Gastrocnemius medialis (tissue), 4 donors: ENCODE results near the gene PAPSS2. TPM values are rescaled to one million over a fixed set of nuclear protein-coding genes. Genes with fewer than 3 reads are reported as not detected.

ENCODE experiments used
- ATAC-seq, 2 donors: fragments of 150-250 bp; one replicate each; pipeline ENCODE4 v1.9.1; 2016
- DNase-seq, 2 donors: peaks; one replicate each; pipeline ENCODE4 v3.0.0-alpha.2; 2019
- H3K27ac ChIP-seq, 4 donors: fragments of 200-600 bp; sonication (generic); 1 replicate in 1 of 4; 2 replicates in 3 of 4; pipeline ENCODE4 v1.5.1; 2016 to 2018; ENCODE audit warnings: mild to moderate bottlenecking in 2 of 4, moderate library complexity in 1 of 4
- H3K27me3 ChIP-seq, 3 donors: fragments of 200-600 bp; sonication (generic) in 2 of 3; 1 replicate in 1 of 3; 2 replicates in 2 of 3; pipeline versions ENCODE4 v1.5.1 to v1.6.0; 2016 to 2019; ENCODE audit warnings: mild to moderate bottlenecking in 1 of 3, moderate library complexity in 1 of 3
- H3K36me3 ChIP-seq, 2 donors: fragments of 200-600 bp; sonication (generic) in 1 of 2; one replicate each; pipeline ENCODE4 v1.5.1; 2017 to 2018
- H3K4me1 ChIP-seq, 2 donors: fragments of 200-600 bp; sonication (generic) in 1 of 2; one replicate each; pipeline ENCODE4 v1.5.1; 2016 to 2017; ENCODE audit warnings: mild to moderate bottlenecking in 2 of 2
- H3K4me3 ChIP-seq, 4 donors: fragments of 200-600 bp; sonication (generic) in 3 of 4; 1 replicate in 1 of 4; 2 replicates in 3 of 4; pipeline ENCODE4 v1.5.1; 2016 to 2019; ENCODE audit warnings: mild to moderate bottlenecking in 2 of 4
- H3K9me3 ChIP-seq, 3 donors: fragments of 200-600 bp; sonication (generic) in 2 of 3; 1 replicate in 1 of 3; 2 replicates in 2 of 3; pipeline ENCODE4 v1.5.1; 2016 to 2019
- CTCF ChIP-seq, 5 experiments: fragments of 450-650 bp in 3 of 5; fragments of 200-600 bp in 2 of 5; sonication (generic) in 2 of 5; IDR thresholded peaks in 4 of 5; conservative IDR thresholded peaks in 1 of 5; 1 replicate in 4 of 5; 2 replicates in 1 of 5; pipeline ENCODE4 v1.5.1; 2016 to 2019; ENCODE audit warnings: antibody characterized with exemption in 5 of 5, mild to moderate bottlenecking in 3 of 5, moderate library complexity in 3 of 5
- POLR2A ChIP-seq, 2 donors: fragments of 450-650 bp; IDR thresholded peaks; one replicate each; pipeline ENCODE4 v1.6.1; 2017; ENCODE audit warnings: antibody characterized with exemption in 2 of 2, mild to moderate bottlenecking in 2 of 2, moderate library complexity in 2 of 2
- in situ Hi-C, 4 donors: fragments of 200-750 bp; cut with MboI; loops; one replicate each; pipeline versions ENCODE4 v1.15.0 to v1.8.0; 2017; ENCODE audit warnings: low sequenced_read_pairs in 4 of 4
- intact Hi-C: fragments of 100-400 bp; cut with DNase I; formaldehyde crosslinking; loops from one replicate; pipeline ENCODE4 v1.15.1; 2023; ENCODE audit warnings: low total_unique reads
- total RNA-seq, 4 donors: library from RNA; depleted of rRNA; stranded (reverse); fragments of >200 nt; gene quantifications; one replicate each; pipeline versions ENCODE4 v1.1.0 to v1.2.3, GENCODE V29; 2016

Gene PAPSS2
- total RNA-seq, 4 donors from 2014 or later: 2.7 to 8.7 (median 6.8) TPM

GRCh38 chr10:87765666-87766376, 106.1 kb downstream of the PAPSS2 start:
- no peak for TF ChIP-seq POLR2A (IDR thresholded peaks at IDR 0.05)
- TF ChIP-seq CTCF (IDR thresholded peaks at IDR 0.05 in 4 of 5, conservative IDR thresholded peaks at IDR 0.05 in 1 of 5): no peak
- in situ Hi-C loops (loop anchor here in 2 of 4 donors (25.0 kb wide), 1 partner anchor 229 kb away; no protein-coding TSS in a partner anchor), intact Hi-C loops (no loop called here)
- H3K4me3 ChIP-seq: no peak overlapping the region
- no peak overlapping the region for H3K27ac ChIP-seq
- DNase-seq: no peak
- no peaks in the 10 kb centered on the region for H3K36me3 ChIP-seq
- no peaks in the 10 kb centered on the region for H3K27me3 ChIP-seq
- no peaks in the 10 kb centered on the region for H3K9me3 ChIP-seq
- ATAC-seq: no peak
- peaks cover 0 to 8% of the 10 kb centered on the region in 2 donors for H3K4me1 ChIP-seq

- in situ Hi-C loops: loop anchor here in 2 of 4 donors (25.0 kb wide), 1 partner anchor 230 kb away; no protein-coding TSS in a partner anchor
- intact Hi-C loops: no loop called here
Measured at GRCh38 chr10:87767253-87767652, 107.6 kb downstream of the PAPSS2 start.

GRCh38 chr10:87771871-87772500, 112.3 kb downstream of the PAPSS2 start:
- Histone ChIP-seq H3K4me1 (no peaks in the 10 kb centered on the region), H3K27me3 (no peaks in the 10 kb centered on the region), H3K27ac (no peak overlapping the region), H3K9me3 (no peaks in the 10 kb centered on the region), H3K36me3 (peaks cover 0 to 15% of the 10 kb centered on the region in 2 donors), H3K4me3 (no peak overlapping the region)
- intact Hi-C loops (loop anchor here (2.0 to 5.0 kb wide), 2 partner anchors 115 to 240 kb away; no protein-coding TSS in a partner anchor), in situ Hi-C loops (loop anchor here in 2 of 4 donors (25.0 kb wide), 1 partner anchor 235 kb away; no protein-coding TSS in a partner anchor)
- no peak for ATAC-seq
- TF ChIP-seq CTCF (IDR thresholded peaks at IDR 0.05 in 4 of 5, conservative IDR thresholded peaks at IDR 0.05 in 1 of 5): peak in 2 of 5 experiments; percentile 41 to 50
- TF ChIP-seq POLR2A (IDR thresholded peaks at IDR 0.05): no peak
- DNase-seq: no peak

More at GRCh38 chr10:87767253-87767652, 107.6 kb downstream of the PAPSS2 start:
- H3K9me3 ChIP-seq: no peaks in the 10 kb centered on the region
- peaks cover 0 to 2% of the 10 kb centered on the region in 2 donors for H3K4me1 ChIP-seq
- H3K27me3 ChIP-seq: no peaks in the 10 kb centered on the region
- H3K27ac ChIP-seq: no peak overlapping the region
- ATAC-seq (no peak), DNase-seq (no peak)
- TF ChIP-seq POLR2A (IDR thresholded peaks at IDR 0.05): no peak
- TF ChIP-seq CTCF (IDR thresholded peaks at IDR 0.05 in 4 of 5, conservative IDR thresholded peaks at IDR 0.05 in 1 of 5): no peak
- no peaks in the 10 kb centered on the region for H3K36me3 ChIP-seq
- H3K4me3 ChIP-seq: no peak overlapping the region

- H3K4me1 ChIP-seq: no peaks in the 10 kb centered on the region
- H3K27ac ChIP-seq: no peak overlapping the region
- H3K4me3 ChIP-seq: no peak overlapping the region
- intact Hi-C loops: no loop called here
- H3K9me3 ChIP-seq: no peaks in the 10 kb centered on the region
- no peak for DNase-seq
- no peaks in the 10 kb centered on the region for H3K27me3 ChIP-seq
- peaks cover 0 to 21% of the 10 kb centered on the region in 2 donors for H3K36me3 ChIP-seq
- no peak for ATAC-seq
- in situ Hi-C loops: no loop called here
- TF ChIP-seq POLR2A (IDR thresholded peaks at IDR 0.05) (no peak), CTCF (IDR thresholded peaks at IDR 0.05 in 4 of 5, conservative IDR thresholded peaks at IDR 0.05 in 1 of 5) (no peak)
Measured at GRCh38 chr10:87775766-87776165, 116.1 kb downstream of the PAPSS2 start.
